ENCODE measurements around the gene FBXO47. TPM values are rescaled to one million over a fixed set of nuclear protein-coding genes. Genes with fewer than 3 reads are reported as not detected.
A peak's percentile ranks its signal among the peaks of the same experiment; 100 is the strongest.

FBXO47 gene
- total and polyA plus RNA-seq, 9 of the 15 experiments (the other 6 are each of a cell fraction or from before 2014, with no cell fraction given), result not detected

DNA sequence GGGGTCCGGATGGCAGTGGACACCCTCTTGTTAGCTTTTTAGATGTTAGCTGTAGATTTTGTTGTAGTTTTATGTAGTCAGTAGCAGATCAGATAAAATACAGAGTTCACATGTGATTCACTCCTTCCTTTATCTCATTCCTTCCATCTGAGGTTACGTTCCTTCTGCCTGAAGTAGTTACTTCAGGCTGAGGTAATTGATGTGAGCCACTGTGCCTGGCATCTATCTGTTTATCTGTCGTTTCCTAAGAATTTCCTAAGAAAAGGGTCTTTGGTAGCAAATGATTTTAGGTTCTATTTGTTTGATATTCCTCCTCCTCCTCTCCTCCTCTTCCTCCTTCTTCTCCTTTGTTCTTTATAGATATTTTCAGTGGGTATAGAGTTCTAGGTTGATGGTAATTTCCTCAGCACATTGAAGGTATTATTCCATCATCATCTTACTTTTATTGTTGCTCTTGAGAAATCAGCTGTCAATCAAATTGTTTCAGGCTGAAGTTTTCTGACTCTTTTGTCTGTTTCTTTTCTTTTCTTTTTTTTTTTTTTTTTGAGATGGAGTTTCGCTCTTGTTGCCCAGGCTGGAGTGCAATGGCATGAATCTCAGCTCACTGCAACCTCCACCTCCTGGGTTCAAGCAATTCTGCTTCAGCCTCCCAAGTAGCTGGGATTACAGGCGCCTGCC is 29.6 kb upstream of the FBXO47 start:
- in situ Hi-C loops (cut with MboI) (no loop called here), intact Hi-C loops (cut with micrococcal nuclease) (no loop called here)
- Histone ChIP-seq H3K9me1 (ENCODE audit: control insufficient read depth, insufficient read depth, low read length) (no peaks in the 10 kb centered on the region), H3K4me2 (ENCODE audit: insufficient read depth, low read length) (no peak overlapping the region), H4K20me1 (replicated peaks; ENCODE audit: control insufficient read depth, insufficient read depth, low read length) (no peaks in the 10 kb centered on the region), H3K27ac (ENCODE audit: extremely low read depth, low read depth, low read length) (no peak overlapping the region), H3K4me1 (replicated peaks in 1 of 2; ENCODE audit: control insufficient read depth in 2 of 2, insufficient read depth in 2 of 2, low read length in 2 of 2) (peaks cover 5% of the 10 kb centered on the region in 2 experiments; a peak in 4 of 5 replicates), H3K4me3 (no peak overlapping the region), H3K27me3 (ENCODE audit: control insufficient read depth in 2 of 2, insufficient read depth in 2 of 2, low read length in 2 of 2) (no peaks in the 10 kb centered on the region), H3K9me3 (replicated peaks; ENCODE audit: control insufficient read depth, insufficient read depth, low read depth, low read length) (peaks cover 11% of the 10 kb centered on the region), H3K36me3 (ENCODE audit: control insufficient read depth, insufficient read depth, low read length) (no peaks in the 10 kb centered on the region), H3K9ac (ENCODE audit: insufficient read depth in 1 of 2, low read depth in 2 of 2, low read length in 2 of 2) (no peak overlapping the region), H3K79me2 (ENCODE audit: control insufficient read depth, insufficient read depth, low read length) (no peaks in the 10 kb centered on the region), H2AFZ (ENCODE audit: low read depth, low read length) (no peak overlapping the region)
- FAIRE-seq, result no peak
- no peak for DNase-seq (ENCODE audit: extremely low read depth in 1 of 4, low spot score in 3 of 4)
- ChIA-PET POLR2A (interaction anchor here (0.5 kb wide), 1 partner anchor 72 kb away, joined by 3 read pairs; no protein-coding TSS in a partner anchor), CTCF (ENCODE audit: low intra/inter-chr PET ratio) (no interaction called here)
- WGBS (ENCODE audit: insufficient coverage, low coverage, missing lambda C conversion rate), result 54% methylated on average over 4 of the region's 5 CpGs
- no peak for ATAC-seq
- BruUV-seq (replicated peaks), result no TSS peak
- TF ChIP-seq, protein P1, sequence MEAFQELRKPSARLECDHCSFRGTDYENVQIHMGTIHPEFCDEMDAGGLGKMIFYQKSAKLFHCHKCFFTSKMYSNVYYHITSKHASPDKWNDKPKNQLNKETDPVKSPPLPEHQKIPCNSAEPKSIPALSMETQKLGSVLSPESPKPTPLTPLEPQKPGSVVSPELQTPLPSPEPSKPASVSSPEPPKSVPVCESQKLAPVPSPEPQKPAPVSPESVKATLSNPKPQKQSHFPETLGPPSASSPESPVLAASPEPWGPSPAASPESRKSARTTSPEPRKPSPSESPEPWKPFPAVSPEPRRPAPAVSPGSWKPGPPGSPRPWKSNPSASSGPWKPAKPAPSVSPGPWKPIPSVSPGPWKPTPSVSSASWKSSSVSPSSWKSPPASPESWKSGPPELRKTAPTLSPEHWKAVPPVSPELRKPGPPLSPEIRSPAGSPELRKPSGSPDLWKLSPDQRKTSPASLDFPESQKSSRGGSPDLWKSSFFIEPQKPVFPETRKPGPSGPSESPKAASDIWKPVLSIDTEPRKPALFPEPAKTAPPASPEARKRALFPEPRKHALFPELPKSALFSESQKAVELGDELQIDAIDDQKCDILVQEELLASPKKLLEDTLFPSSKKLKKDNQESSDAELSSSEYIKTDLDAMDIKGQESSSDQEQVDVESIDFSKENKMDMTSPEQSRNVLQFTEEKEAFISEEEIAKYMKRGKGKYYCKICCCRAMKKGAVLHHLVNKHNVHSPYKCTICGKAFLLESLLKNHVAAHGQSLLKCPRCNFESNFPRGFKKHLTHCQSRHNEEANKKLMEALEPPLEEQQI (IDR thresholded peaks at IDR 0.05), result peak; percentile 41; the same call in 1 of the 2 replicates
- TF ChIP-seq, protein P2, sequence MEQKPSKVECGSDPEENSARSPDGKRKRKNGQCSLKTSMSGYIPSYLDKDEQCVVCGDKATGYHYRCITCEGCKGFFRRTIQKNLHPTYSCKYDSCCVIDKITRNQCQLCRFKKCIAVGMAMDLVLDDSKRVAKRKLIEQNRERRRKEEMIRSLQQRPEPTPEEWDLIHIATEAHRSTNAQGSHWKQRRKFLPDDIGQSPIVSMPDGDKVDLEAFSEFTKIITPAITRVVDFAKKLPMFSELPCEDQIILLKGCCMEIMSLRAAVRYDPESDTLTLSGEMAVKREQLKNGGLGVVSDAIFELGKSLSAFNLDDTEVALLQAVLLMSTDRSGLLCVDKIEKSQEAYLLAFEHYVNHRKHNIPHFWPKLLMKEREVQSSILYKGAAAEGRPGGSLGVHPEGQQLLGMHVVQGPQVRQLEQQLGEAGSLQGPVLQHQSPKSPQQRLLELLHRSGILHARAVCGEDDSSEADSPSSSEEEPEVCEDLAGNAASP (IDR thresholded peaks at IDR 0.05), result no peak
- TF ChIP-seq ARNT (IDR thresholded peaks at IDR 0.05) (peak; percentile 31 to 42; a peak in 1 of 4 replicates), MEIS2 (IDR thresholded peaks at IDR 0.05; ENCODE audit: partially characterized antibody) (peak; percentile 68), NBN (IDR thresholded peaks at IDR 0.05; ENCODE audit: low read depth) (peak; percentile 74), TRIM24 (IDR thresholded peaks at IDR 0.05) (peak; percentile 77 to 92), FOSL1 (tag; conservative IDR thresholded peaks at IDR 0.05) (peak; percentile 71), TRIM28 (IDR thresholded peaks at IDR 0.05) (peak; percentile 99), ZEB2 (IDR thresholded peaks at IDR 0.05) (peak; percentile 54; the same call in 1 of the 2 replicates), HDAC3 (IDR thresholded peaks at IDR 0.05; ENCODE audit: borderline replicate concordance, partially characterized antibody) (peak; percentile 23)
- TF ChIP-seq, protein P3, sequence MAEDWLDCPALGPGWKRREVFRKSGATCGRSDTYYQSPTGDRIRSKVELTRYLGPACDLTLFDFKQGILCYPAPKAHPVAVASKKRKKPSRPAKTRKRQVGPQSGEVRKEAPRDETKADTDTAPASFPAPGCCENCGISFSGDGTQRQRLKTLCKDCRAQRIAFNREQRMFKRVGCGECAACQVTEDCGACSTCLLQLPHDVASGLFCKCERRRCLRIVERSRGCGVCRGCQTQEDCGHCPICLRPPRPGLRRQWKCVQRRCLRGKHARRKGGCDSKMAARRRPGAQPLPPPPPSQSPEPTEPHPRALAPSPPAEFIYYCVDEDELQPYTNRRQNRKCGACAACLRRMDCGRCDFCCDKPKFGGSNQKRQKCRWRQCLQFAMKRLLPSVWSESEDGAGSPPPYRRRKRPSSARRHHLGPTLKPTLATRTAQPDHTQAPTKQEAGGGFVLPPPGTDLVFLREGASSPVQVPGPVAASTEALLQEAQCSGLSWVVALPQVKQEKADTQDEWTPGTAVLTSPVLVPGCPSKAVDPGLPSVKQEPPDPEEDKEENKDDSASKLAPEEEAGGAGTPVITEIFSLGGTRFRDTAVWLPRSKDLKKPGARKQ (CRISPR knock-in tag; IDR thresholded peaks at IDR 0.05), result no peak

Data from K562 (cell line).